Spleen (tissue), 11 donors: ENCODE results near the gene GAL3ST1. TPM values are rescaled to one million over a fixed set of nuclear protein-coding genes. Genes with fewer than 3 reads are reported as not detected.

Source experiments
- DNase-seq: peaks from one replicate; pipeline ENCODE4 v3.0.0-alpha.2; 2020
- H3K27ac ChIP-seq, 8 donors: fragments of 200-600 bp; sonication (generic) in 7 of 8; 1 replicate in 4 of 8; 2 replicates in 4 of 8; pipeline versions ENCODE4 v1.5.0 to v1.8.0; 2016 to 2021; ENCODE audit warnings: inconsistent platforms in 4 of 8, mild to moderate bottlenecking in 4 of 8, moderate library complexity in 1 of 8
- H3K27me3 ChIP-seq, 7 donors: fragments of 200-600 bp; sonication (generic) in 6 of 7; replicated peaks in 1 of 7; 1 replicate in 4 of 7; 2 replicates in 3 of 7; pipeline versions ENCODE4 v1.5.0 to v1.8.0; 2016 to 2021; ENCODE audit warnings: inconsistent platforms in 3 of 7, mild to moderate bottlenecking in 1 of 7
- H3K36me3 ChIP-seq, 6 donors: fragments of 200-600 bp; sonication (generic) in 5 of 6; 1 replicate in 4 of 6; 2 replicates in 2 of 6; pipeline versions ENCODE4 v1.5.0 to v1.8.0; 2016 to 2021; ENCODE audit warnings: inconsistent platforms in 2 of 6
- H3K4me1 ChIP-seq, 6 donors: fragments of 200-600 bp; sonication (generic) in 5 of 6; 1 replicate in 3 of 6; 2 replicates in 3 of 6; pipeline versions ENCODE4 v1.5.0 to v1.8.0; 2016 to 2021; ENCODE audit warnings: inconsistent platforms in 3 of 6
- H3K4me3 ChIP-seq, 8 donors: fragments of 200-600 bp; sonication (generic) in 7 of 8; 1 replicate in 4 of 8; 2 replicates in 4 of 8; pipeline versions ENCODE4 v1.5.0 to v1.8.0; 2016 to 2021; ENCODE audit warnings: inconsistent platforms in 4 of 8, mild to moderate bottlenecking in 4 of 8, moderate library complexity in 2 of 8
- H3K9me3 ChIP-seq, 8 donors: fragments of 200-600 bp; sonication (generic) in 7 of 8; 1 replicate in 4 of 8; 2 replicates in 4 of 8; pipeline versions ENCODE4 v1.5.0 to v1.8.0; 2016 to 2021; ENCODE audit warnings: inconsistent platforms in 4 of 8
- CTCF ChIP-seq, 11 experiments: fragments of 200-600 bp in 7 of 11; fragments of 450-650 bp in 4 of 11; sonication (generic) in 4 of 11; IDR thresholded peaks in 8 of 11; conservative IDR thresholded peaks in 3 of 11; 1 replicate in 7 of 11; 2 replicates in 4 of 11; pipeline versions ENCODE4 v1.4.0 to v1.8.0; 2016 to 2021; ENCODE audit warnings: antibody characterized with exemption in 11 of 11, inconsistent platforms in 4 of 11, mild to moderate bottlenecking in 1 of 11
- POLR2A ChIP-seq, 3 donors: fragments of 450-650 bp; IDR thresholded peaks; one replicate each; pipeline ENCODE4 v1.5.1; 2017; ENCODE audit warnings: antibody characterized with exemption in 3 of 3, mild to moderate bottlenecking in 1 of 3
- POLR2AphosphoS5 ChIP-seq, 3 donors: sonication (generic); formaldehyde crosslinking; IDR thresholded peaks; one replicate each; pipeline ENCODE4 v1.5.1; 2017; ENCODE audit warnings: antibody characterized with exemption in 3 of 3
- WGBS, 5 donors: extraction: QIAGEN DNeasy Blood & Tissue Kit in 3 of 5; methylation state at CpG; one replicate each; pipeline versions ENCODE4 v1.1.5 to v1.1.7; 2013 to 2018; 5-methylcytosine and 5-hydroxymethylcytosine counted together
- intact Hi-C: fragments of 100-400 bp; cut with DNase I; formaldehyde crosslinking; loops from one replicate; pipeline ENCODE4 v1.15.0; 2023; ENCODE audit warnings: low total_unique reads
- polyA plus RNA-seq, 3 donors: library from polyadenylated mRNA; stranded (reverse); fragments of 200-250 nt; gene quantifications; one replicate each; pipeline ENCODE4 v1.2.1, GENCODE V29; 2013
- total RNA-seq, 7 donors: library from RNA; depleted of rRNA in 3 of 7; stranded (reverse); fragments of >200 nt in 3 of 7; fragmentation: NEBNext Ultra II Directional in 4 of 7; extraction: Animal tissue kit (Norgen Biotek cat#: 25700) in 4 of 7; gene quantifications; one replicate each; pipeline versions ENCODE4 v1.1.0 to v1.2.1, GENCODE V29; 2016 to 2021
- donor health status: healthy with polysubstance abuse.
- donor health status: DM: no; HTN: no; CAD: no; lungs with moderate emphysema.
- donor health status: DM: no; HTN: no; CAD: no.
- donor health status: Bipolar disorder and iron deficiency.
- donor health status: healthy.
- donor health status: DM: no; HTN: no; CAD: no.
- donor health status: DM: yes; HTN: yes; CAD: no.

Gene GAL3ST1
- total and polyA plus RNA-seq, 10 donors = 0.15 to 2.1 (median 0.51) TPM; not detected in 5

- no peaks in the 10 kb centered on the region for H3K27me3 ChIP-seq
- no peak for DNase-seq
- H3K36me3 ChIP-seq = peaks cover 0 to 47% (median 12%) of the 10 kb centered on the region in 6 donors
- intact Hi-C loops = no loop called here
- peaks cover 25 to 59% (median 51%) of the 10 kb centered on the region in 6 donors for H3K4me1 ChIP-seq
- peak overlapping the region in 4 of 8 donors; percentile 82 to 88 (median 88) for H3K27ac ChIP-seq
- 40 to 66% (median 61%) methylated on average over 5 to 7 of the region's 7 CpGs for WGBS, 5 donors
- no peaks in the 10 kb centered on the region for H3K9me3 ChIP-seq
- H3K4me3 ChIP-seq = no peak overlapping the region
- TF ChIP-seq POLR2AphosphoS5 (IDR thresholded peaks at IDR 0.05) (peak in 1 of 3 donors; percentile 26), POLR2A (IDR thresholded peaks at IDR 0.05) (no peak)
These were observed 35.8 kb upstream of the GAL3ST1 start for GRCh38 chr22:30610299-30610698.

GRCh38 chr22:30609260-30610185 is 35.1 kb upstream of the GAL3ST1 start:
- Histone ChIP-seq H3K27ac (peak overlapping the region; percentile 29 to 88 (median 76)), H3K4me1 (peaks cover 25 to 63% (median 54%) of the 10 kb centered on the region in 6 donors), H3K9me3 (no peaks in the 10 kb centered on the region), H3K27me3 (no peaks in the 10 kb centered on the region), H3K36me3 (peaks cover 0 to 40% (median 7%) of the 10 kb centered on the region in 6 donors), H3K4me3 (peak overlapping the region in 3 of 8 donors; percentile 13 to 54 (median 38))
- no peak for DNase-seq
- 45 to 50% (median 47%) methylated on average over 17 of the region's 17 CpGs for WGBS, 5 donors
- TF ChIP-seq POLR2A (IDR thresholded peaks at IDR 0.05) (no peak), POLR2AphosphoS5 (IDR thresholded peaks at IDR 0.05) (peak in 2 of 3 donors; percentile 54 to 73), CTCF (IDR thresholded peaks at IDR 0.05 in 8 of 11, conservative IDR thresholded peaks at IDR 0.05 in 3 of 11) (no peak)
- intact Hi-C loops = no loop called here

GRCh38 chr22:30607939-30608338 is 33.5 kb upstream of the GAL3ST1 start:
- Histone ChIP-seq H3K4me1 (peaks cover 25 to 63% (median 54%) of the 10 kb centered on the region in 6 donors), H3K27me3 (no peaks in the 10 kb centered on the region), H3K36me3 (peaks cover 0 to 33% (median 3%) of the 10 kb centered on the region in 6 donors), H3K27ac (peak overlapping the region in 5 of 8 donors; percentile 82 to 88 (median 87)), H3K9me3 (no peaks in the 10 kb centered on the region), H3K4me3 (peak overlapping the region in 4 of 8 donors; percentile 53 to 82 (median 54))
- TF ChIP-seq POLR2A (IDR thresholded peaks at IDR 0.05) = no peak
- TF ChIP-seq POLR2AphosphoS5 (IDR thresholded peaks at IDR 0.05) = no peak
- no peak for TF ChIP-seq CTCF (IDR thresholded peaks at IDR 0.05 in 8 of 11, conservative IDR thresholded peaks at IDR 0.05 in 3 of 11)
- DNase-seq = no peak
- intact Hi-C loops = no loop called here
- WGBS, 5 donors = 59 to 72% (median 72%) methylated on average over 7 of the region's 7 CpGs

- no peaks in the 10 kb centered on the region for H3K27me3 ChIP-seq
- peak overlapping the region; percentile 44 to 82 (median 54) for H3K4me3 ChIP-seq
- peaks cover 0 to 27% (median under 1%) of the 10 kb centered on the region in 6 donors for H3K36me3 ChIP-seq
- H3K27ac ChIP-seq = peak overlapping the region; percentile 36 to 88 (median 84)
- WGBS, 5 donors = 70 to 78% (median 76%) methylated on average over 7 of the region's 7 CpGs
- H3K9me3 ChIP-seq = no peaks in the 10 kb centered on the region
- peak in 1 of 11 experiments; percentile 10 for TF ChIP-seq CTCF (IDR thresholded peaks at IDR 0.05 in 8 of 11, conservative IDR thresholded peaks at IDR 0.05 in 3 of 11)
- TF ChIP-seq POLR2AphosphoS5 (IDR thresholded peaks at IDR 0.05) = no peak
- no peak for TF ChIP-seq POLR2A (IDR thresholded peaks at IDR 0.05)
- peaks cover 25 to 63% (median 54%) of the 10 kb centered on the region in 6 donors for H3K4me1 ChIP-seq
- intact Hi-C loops = no loop called here
- no peak for DNase-seq
These were observed 33.0 kb upstream of the GAL3ST1 start for GRCh38 chr22:30607300-30607930.
